Activated T-cell treated with anti-CD3 and anti-CD28 coated beads, Interleukin-2, amount 50 U/mL, for 48 hours (primary cell): Measurements from ENCODE around the gene TSPO.

Experiments used
- DNase-seq, 2 experiments: peaks; one replicate each; pipeline ENCODE4 v3.0.0-alpha.2; 2020

The TSPO gene

DNA sequence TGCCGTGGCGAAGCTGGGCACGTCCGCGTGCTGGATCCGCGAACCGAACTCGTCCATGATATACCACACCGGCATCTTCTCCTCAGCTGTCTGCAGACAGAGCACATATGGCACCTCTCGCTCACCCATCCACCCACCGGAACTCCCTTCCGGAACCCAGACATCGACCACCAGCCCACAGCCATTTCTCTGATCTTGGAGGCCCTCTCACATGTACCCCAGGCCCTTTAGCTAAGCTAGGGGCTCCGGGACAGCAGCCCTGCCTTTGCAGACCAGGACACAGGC lies 28.5 kb downstream of the TSPO start:
- no peak for DNase-seq

DNA sequence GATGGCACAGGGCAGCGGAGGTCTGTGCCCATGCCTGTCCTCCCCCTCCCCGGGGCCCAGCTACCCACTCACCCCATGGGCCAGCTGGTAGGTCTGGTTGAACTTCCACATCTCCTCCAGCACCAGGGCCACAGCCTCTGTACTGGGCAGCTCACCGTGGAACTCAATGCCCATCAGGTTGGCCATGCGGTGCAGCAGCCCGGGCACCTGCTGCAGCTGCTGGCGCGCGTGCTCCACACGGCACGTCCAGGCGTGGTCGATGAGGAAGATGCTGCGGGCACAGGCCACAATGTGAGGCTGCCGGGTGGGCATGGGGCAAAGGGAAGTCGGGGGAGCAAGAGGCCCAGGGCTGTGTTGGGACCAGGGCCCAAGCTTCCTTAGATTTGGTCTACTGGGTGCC lies 29.3 kb downstream of the TSPO start:
- DNase-seq = no peak

DNA sequence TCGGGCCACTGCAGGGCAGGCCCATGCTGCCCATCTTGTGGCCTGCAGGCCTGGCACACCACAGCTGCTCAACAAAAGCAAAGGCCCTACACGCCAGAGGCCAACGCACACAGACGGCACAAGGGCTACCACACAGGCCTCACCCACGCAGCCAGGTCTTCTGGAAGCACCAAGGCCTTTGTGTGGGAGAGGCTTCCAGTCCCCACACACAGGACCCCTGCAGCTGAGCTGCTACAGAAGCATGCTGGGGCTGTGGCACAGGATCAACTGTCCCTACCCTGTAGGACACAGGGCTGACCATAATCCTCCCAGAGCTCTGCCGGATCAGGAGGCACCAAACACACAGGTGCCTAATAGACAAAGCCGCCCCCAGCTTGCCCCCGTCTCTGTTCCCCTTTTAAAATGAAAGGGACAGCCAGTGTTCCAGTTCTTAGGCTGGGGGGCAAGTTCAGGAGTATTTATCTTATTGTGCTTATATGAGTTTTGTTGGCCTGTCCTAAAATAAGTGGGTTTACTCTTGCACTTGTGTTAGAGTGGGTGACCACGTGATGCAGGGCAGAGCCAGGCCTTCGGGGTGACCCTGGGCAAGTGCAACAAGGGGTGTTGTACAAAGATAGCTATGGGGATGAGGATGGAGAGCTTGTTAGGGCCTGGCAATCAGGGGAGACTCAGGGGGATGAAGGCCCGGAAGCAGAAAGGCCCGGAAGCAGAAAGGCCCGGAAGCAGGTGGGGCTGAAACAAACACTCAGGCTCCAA lies 30.1 kb downstream of the TSPO start:
- DNase-seq = no peak

DNA sequence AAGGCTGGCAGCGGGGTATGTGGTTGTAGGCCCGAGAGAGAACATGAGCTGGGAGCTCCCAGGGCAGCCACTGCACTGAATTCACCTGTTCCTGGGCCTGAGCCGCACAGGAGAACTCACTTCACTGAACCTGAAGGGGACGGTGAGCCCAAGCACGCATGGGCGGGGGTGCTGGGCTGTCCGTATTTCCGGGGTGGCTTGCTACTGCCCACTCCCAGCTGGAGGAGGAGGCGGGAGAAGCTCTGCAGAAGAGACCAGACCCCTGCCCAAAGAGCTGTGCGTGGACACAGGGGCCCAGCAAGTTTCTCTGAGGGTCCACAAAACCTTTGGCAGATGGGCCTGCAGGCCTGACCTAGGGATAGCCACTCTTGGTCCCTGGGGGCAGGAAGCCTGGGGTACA lies 30.8 kb downstream of the TSPO start:
- DNase-seq = no peak

DNA sequence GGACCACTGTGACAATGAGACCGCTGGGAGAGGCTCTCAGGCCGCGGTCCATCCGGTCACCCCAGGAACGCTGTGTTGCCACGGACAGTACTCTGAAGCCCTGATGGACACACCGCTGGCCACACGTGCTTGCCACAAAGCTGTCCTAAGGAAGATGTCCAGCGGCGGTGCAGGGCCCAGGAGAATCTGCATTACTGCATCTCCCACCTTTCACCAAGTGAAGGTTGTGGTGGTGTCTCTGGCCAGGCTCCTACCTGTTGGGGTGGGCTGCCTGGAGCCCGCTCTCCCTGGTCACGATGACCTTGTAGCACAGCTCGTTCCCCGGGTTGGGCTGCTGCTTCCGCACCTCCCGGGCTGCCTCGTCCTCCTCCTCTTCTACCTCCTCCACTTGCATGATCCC lies 31.4 kb downstream of the TSPO start:
- no peak for DNase-seq

DNA sequence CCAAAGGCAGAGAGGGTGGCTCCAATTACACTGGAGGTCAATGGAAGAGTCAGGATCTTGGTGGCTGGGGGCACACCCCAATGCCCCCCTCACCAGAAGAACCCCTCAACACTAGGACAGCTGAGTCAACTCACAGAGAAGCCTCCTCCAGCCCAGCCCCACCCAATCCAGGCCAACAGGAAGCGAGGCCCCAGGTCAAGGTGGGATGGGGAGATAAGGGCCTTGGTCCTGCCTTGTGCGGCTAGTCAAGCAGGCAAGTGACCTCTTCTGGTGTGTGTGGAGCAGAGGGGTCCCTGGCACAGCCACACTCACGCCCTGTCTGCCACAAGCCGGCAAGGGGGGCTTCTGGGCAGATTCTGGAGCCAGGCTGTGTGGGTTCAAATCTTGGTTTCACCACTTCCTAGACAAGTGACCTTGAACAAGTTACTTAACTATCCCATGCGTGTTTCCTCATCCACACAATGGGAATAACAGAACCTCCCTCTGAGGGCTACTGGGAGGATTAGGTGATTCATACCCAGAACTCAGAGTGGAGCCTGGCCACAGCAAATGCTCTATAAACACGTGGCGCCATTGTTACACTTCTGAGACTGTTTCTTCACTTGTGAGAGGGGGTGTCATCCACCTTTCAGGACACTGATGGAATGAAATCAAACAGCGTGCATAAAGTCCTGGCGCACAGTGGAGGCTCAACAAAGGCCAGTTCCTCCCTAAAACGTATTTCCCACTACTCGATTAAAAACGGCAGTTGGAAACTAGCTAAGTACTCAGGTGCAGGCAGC lies 32.3 kb downstream of the TSPO start:
- no peak for DNase-seq

DNA sequence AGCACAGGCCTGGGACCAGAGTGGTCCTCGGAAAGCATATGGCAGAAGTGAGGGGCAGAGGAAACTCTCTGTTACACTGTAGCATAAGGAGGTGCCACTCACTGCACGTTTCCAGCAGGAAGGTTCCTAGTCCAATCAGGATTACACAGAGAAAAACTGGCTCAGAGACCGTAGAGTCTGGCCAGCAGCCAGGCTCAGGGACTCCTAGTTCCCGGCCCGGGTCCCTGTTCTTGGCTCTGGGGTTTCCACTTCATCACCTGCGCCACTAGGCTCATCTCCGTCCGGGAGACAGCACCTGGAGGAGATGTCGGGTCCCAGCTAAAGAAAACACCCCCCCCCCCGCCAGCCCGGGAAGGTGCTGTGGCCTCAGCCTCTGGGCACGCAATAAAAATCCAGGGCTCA lies 34.5 kb downstream of the TSPO start:
- no peak for DNase-seq

DNA sequence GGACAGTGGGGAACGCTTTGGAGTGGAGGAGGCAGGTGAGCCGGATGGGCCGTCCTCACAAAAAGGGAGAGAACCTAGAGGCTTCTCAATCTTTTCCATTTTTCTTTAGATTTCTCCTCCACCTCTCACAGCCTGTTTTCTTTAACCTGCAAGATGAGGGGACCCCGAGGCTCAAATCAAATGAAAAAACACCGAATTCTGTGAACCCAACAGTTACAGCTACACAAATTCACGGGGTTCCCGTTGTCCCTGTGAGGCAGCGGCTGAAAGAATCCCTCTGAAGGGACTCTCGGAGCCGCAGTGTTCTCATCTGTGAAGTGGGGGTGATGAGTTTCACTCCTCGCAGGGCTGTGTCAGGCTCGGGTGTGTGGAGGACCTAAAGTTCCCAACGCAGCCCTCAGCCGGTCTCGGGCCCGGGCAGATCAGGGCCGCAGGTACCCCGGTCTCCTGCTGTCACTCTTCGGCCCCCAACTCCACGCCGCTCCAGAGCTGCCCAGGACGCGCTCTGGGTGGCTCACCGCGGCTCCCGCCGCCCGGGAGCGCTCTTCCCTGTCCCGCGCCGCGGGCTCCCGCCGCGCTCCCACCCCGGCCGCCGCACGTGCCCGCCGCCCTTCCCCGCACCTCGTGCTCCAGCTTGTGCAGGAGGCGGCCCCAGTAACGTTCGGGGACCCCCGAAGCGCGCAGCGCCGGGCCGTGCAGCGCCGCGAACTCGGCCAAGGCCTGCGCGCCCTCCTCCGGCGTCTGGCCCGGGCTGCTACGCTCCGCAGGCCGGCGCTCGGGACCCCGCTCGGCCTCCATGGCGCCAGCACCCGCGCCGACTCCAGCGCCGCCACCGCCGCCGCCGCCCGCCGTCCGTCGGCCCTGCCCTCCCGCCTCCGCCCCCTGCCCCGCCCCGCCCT lies 35.2 kb downstream of the TSPO start, which contains the start of gene TTLL12:
TTLL12 (minus strand) TSS at position 863 of the 899 bp plus-strand sequence; CDS start at position 798, 65 bp downstream.
- peak; percentile 57 to 66 for DNase-seq

DNA sequence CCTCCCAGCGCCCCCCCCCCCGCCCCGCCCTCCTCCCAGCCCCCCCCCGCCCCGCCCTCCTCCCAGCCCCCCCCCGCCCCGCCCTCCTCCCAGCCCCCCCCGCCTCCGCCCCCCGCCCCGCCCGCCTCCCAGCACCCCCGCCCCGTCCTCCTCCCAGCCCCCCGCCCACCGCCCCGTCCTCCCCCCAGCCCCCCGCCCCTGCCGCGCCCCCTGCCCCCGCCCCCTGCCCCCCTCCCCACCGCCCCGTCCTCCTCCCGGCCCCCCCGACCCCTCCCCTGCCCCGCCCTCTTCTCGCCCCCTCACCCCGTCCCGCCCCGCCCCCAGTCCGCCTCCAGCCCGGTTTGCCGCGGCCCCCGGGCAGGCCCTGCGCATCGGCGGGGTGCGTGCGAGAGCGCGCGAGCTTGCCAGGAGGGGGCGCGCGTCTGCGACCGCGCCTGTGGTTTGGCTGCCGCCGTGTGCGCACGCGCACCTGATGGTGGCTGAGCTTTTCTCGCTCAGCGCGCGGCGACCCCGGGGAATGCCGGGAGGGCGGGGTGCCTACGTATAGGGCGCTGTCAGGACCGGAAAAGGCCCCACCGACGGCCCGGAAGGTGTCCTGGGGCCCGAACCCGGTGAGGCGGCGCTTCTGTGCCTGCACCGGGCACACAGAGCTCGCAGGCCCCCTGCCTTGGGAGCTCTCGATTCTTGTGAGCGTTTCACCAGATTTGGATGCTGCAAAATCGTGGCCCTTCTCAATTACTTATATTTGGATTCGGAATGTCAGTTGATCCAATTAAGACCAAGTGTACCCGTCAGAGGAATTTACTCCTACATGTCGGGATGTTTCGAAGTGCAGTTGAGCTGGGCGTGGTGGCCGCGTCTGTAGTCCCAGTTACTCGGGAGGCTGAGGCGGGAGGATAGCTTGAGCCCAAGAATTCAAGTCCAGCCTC lies 36.1 kb downstream of the TSPO start:
- peak; percentile 97 to 98 for DNase-seq

DNA sequence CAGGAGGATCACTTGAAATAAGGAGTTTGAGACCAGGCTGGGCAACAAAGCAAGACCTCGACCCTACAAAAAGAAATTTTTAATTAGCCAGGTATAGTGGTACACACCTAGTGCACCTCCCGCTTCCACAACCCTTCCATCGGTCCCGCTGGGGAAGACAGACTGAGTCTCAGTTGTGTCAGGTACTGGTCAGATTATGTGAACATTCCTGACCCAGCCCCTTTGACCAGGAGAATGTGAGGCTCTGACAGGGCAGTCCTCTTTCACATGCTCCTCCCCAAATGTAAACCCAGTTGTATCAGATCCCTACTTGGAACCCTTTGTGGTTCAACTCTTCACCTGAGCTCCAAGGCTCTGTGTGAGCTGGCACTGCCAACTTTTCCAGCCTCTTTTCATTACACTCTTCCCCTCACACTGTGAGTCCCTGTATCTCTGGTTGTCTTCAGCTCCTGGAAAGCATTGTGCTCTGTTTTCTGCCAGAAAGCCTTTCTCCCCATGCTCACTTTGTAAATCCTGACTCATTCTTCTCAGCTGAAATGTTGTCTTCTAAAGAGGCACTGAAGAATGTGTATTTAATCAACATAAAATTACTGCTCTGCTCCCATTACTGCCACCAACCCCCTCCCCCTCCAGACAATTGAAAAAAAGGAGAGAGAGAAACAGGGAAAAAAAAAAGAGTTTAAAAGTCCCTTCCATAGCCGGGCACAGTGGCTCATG lies 37.6 kb downstream of the TSPO start:
- no peak for DNase-seq

DNA sequence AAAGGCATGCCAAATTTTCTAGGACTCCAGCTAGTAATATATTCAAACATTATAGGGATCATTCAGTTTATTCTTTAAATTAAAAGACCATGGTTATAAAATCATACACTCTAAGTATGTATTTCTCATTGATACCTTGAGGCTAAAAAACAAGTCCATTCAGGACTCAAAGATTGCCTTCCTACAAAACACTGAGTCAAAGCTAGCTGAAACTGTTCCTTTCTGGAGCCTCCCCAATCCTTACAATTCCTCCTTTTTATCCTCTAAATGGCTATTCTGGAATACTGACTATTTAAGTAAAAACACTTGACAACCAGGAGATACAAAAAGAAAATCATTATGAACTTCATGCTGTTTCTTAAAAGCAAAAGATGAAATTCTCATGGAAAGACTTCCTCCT lies 40.5 kb downstream of the TSPO start:
- DNase-seq = no peak

DNA sequence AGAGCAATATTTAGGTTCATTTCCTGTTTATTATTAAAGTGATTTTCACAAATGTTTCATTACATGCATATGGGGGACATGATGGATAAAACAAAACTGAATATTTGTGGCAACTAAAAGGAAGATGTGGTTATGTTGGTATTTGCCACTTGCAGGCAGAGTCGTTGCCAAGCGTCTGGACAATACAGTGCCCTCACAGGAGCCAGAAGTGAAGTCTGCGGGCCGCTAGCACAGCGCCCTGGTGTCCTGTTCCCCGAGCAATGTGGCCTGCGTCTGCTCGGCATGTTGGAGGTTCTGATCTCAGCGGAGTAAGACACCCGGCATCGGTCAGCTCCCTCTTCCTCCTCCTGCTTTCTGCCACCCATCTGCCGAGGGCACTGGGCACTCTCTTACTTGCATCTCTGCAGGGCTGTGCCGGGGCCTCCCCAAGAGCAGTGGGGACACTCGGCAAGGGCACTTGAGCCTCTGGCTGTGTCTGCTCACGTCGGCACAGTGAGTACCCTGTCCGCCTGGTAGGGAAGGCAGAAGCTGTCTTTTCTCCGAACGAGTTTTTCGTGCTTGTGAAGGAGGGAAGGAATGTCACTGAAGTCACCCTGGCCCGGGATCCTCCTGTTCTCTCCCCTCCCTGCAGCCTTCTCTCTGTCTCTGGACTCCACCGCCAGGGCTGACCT lies 46.0 kb downstream of the TSPO start:
- no peak for DNase-seq

DNA sequence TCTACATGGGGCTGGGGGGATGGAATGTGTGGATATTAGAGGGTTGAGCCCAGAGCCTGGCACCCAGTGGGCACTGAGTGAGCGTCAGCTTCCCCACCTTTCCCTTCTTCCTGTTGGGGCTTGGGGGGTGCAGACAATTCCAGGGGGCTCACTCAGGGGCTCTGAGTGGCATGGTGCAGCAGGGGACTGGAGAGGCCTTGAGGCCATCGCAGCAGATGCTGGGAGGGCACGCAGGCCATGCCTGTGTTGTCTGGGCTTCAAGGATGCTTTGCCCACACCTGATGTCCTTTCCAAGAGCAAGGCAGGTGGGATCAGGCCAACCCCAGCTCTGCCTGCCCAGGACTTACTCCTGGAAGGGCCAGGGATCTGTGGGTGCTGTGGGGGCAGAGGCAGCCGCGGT lies 46.8 kb downstream of the TSPO start:
- no peak for DNase-seq

DNA sequence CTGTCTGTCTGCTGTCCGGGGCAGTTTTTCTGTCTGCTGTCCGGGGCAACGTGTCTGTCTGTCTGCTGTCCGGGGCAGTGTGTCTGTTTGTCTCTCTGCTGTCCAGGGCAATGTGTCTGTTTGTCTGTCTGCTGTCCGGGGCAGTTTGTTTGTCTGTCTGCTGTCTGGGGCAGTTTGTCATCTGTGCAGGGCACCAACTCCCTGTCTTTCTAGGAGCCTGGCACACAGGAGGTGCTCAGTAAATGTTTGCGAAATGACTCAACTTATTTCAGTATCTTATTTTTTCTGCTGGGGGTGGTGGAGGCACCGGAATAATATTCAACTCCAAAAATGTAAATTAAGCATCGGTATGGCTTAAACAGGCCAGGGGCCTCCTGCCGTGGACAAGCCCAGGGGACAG lies 47.6 kb downstream of the TSPO start:
- DNase-seq = no peak

DNA sequence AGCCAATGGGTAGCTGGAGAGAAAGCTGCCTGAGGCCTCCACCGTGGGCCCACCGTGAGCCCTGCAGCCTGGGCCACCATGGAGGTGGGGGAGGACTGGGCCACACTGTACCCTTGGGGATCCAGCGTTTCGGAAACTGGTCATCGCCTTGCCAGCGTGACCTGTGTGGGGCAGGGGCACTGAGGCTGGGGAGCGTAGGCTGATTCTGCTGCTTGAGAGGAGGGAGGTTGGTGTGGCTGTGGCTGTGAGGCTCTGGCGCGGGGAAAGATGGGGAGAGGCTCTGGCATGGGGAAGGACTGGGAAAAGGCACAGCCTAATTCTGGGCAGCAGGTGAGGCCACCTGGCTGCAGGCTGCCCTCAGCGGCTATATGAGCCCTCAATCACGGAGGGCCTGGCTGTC lies 48.2 kb downstream of the TSPO start:
- no peak for DNase-seq

DNA sequence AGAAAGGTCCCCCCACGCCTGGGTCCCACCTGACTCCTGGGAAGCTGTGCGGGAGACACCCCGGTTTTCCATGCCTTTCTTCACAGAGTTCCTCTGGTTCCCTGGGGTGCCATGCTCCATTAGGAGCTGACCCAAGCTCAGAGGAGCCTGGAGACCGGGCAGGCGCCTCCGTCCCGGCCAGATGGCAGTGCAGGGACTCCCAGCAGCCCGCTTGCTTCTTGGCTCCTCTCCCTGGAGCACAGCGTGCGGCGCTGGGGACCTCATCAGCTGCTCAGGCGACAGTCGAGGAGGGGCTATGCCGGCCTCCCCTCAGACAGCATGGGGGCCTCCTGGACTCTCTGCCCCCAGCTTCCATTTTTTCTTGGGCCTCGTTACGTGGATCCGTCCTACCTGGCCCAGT lies 48.7 kb downstream of the TSPO start:
- no peak for DNase-seq

DNA sequence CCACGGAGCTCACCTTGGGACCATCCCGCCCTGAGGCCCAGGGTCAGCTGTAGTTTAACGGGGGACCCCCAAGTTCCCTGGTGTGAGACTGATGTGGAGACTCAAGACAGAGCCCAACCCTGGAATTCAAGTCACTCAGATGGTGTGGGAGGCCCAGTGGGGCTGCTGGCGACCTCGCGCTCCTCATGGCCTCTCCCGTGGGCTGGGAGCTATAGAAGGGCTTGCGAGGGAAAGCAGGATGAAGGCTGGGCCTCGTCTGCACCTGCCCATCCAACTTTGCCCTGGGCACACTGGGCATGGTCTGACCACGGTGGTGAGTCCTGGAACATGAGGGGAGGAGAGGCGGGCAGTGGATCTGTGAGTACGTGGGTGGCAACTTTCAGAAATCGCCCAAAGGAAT lies 49.2 kb downstream of the TSPO start:
- DNase-seq = no peak

DNA sequence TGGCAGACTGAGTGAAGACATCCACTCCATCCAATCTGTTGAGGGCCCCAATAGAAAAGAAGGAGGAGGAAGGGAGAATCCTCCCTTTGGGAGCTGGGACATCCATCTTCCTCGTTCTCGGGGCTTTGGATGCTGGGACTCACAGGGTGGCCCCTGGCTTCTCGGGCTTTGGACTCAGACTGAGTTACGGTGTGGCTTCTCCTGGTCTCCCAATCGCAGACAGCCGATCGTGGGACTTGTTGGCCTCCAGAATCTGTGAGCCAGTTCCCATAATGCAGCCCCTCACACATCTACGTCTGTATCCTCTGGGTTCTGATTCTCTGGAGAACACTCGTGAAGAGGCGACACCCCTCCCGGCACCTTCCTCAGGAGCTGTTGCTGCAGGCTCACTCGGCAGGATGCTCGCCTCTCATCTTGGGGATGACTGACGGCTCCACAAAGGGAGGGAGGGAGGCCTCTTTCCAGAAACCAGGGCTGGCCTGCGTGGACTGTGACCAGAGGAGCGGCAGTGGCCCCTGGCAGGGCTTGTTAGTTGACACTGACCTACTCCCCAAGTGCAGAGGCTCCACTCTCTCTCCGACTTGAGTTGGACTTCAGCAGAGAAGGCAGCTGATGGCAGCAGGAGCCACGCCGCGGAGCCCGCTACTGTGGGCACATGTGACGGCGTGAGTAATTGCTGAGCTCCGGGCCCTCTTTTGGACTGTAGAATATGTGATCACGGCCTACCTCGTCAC lies 50.3 kb downstream of the TSPO start:
- no peak for DNase-seq

DNA sequence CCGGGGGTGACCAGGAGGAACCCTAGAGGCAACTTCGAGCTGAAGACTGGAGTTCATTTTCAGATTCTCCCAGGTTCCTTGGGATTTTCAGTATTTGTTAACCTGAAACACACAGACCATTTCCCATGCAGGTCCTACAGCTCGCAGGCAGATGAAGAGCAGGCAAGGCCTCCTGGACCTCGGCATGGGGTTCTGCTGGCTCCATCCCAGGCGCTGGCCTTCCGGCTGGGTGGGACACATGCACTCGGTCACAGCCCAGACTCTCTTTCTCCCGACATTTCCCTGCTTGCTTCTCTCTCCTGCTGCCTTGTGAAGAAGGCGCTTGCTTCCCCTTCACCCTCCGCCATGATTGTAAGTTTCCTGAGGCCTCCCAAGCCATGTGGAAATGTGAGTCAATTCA lies 51.0 kb downstream of the TSPO start:
- no peak for DNase-seq

DNA sequence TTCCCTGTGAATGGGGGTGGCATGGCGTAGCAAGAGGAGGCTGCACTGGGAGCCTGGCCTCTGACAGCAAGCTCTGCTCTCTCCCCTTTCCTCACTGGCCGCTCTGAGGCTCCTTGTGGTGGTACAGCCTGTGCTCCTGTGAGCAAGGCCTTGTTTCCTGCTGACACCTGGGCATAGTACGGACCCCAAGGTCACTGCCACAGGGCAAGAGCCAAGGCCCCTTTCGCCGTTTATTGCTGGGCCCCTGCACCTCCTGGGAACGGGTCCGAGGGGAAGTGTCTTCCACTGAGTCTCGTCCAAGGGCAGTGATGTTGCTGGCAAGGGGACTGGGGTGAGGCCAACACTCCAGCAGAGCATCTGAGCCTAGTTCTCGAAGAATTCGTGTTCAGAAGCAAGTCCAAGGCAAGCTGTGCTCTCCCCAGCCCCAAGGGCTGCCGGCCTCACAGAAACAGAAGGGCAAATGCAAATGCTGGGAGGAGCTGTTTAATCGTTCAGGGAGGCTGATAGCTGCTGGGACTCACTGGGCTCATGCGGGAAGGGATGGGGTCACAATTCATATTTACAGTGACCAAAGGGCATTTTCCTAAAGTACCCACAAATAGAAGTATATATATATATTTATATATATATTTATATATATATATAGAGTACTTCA lies 51.5 kb downstream of the TSPO start:
- no peak for DNase-seq
